SJCRH30 (cell line): ENCODE results near the gene TIMM44. TPM values are rescaled to one million over a fixed set of nuclear protein-coding genes. Genes with fewer than 3 reads are reported as not detected.
A peak's percentile ranks its signal among the peaks of the same experiment; 100 is the strongest.
"Not testable (repeated sequence)": the region's sequence is repeated elsewhere in the genome, so short reads cannot be mapped to it uniquely, and the experiment has no call there.

Experiments
- DNase-seq, 2 experiments: peaks; one replicate each; pipeline ENCODE4 v3.0.0-alpha.2; 2015 to 2020
- H3K27ac ChIP-seq: fragments of 250-450 bp; sonication (Bioruptor Pico); 2 replicates; pipeline ENCODE4 v1.5.1; 2020; ENCODE audit warnings: mild to moderate bottlenecking, moderate library complexity
- H3K27me3 ChIP-seq: fragments of 250-450 bp; sonication (Bioruptor Pico); 2 replicates; pipeline ENCODE4 v1.5.1; 2020; ENCODE audit warnings: mild to moderate bottlenecking, moderate library complexity
- H3K36me3 ChIP-seq: fragments of 250-450 bp; sonication (Bioruptor Pico); 2 replicates; pipeline ENCODE4 v1.5.1; 2020; ENCODE audit warnings: mild to moderate bottlenecking, moderate library complexity
- H3K4me1 ChIP-seq: fragments of 250-450 bp; sonication (Bioruptor Pico); 2 replicates; pipeline ENCODE4 v1.5.1; 2020; ENCODE audit warnings: mild to moderate bottlenecking, moderate library complexity
- H3K4me3 ChIP-seq: fragments of 250-450 bp; sonication (Bioruptor Pico); 2 replicates; pipeline ENCODE4 v1.5.1; 2020; ENCODE audit warnings: mild to moderate bottlenecking, moderate library complexity
- H3K9me3 ChIP-seq: fragments of 250-450 bp; sonication (Bioruptor Pico); replicated peaks from 2 replicates; pipeline ENCODE4 v1.5.1; 2020; ENCODE audit warnings: mild to moderate bottlenecking, moderate library complexity
- total RNA-seq: library from RNA; depleted of rRNA; stranded (reverse); fragments of >200 nt; shearing (Covaris generic); gene quantifications from 2 replicates; pipeline ENCODE4 v1.2.3, GENCODE V29; 2014

Gene TIMM44
- total RNA-seq, 1 experiment from 2014 or later, result 55.2 TPM

- H3K36me3 ChIP-seq, result peaks cover 6% of the 10 kb centered on the region; the same call in 1 of the 2 replicates
- H3K4me1 ChIP-seq, result no peaks in the 10 kb centered on the region
- no peaks in the 10 kb centered on the region for H3K9me3 ChIP-seq
- H3K27ac ChIP-seq, result no peak overlapping the region
- DNase-seq, result no peak
- H3K27me3 ChIP-seq, result no peaks in the 10 kb centered on the region
- H3K4me3 ChIP-seq, result no peak overlapping the region
These were observed 1.4 kb downstream of the TIMM44 start for GRCh38 chr19:7941895-7942596.

DNA sequence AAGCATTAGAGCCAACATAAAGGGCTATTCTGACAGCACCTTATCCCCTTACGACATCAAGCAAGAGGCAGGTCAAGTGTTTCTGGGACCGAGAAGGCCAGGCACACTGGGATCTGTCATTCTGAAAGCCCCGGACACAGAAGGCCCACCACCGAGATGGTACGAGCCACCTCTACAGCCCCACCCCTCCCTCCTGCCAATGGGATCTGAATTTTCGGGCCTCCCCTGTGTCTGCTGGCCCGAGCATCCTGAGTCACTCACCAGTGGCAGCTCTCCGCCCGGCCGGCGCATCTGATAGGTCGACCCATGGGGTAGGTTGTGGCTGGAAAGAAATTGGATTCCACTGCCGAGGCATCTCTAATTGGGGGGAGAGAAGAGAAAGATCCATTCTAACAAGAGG lies 2.6 kb downstream of the TIMM44 start:
- H3K27ac ChIP-seq, result no peak overlapping the region
- H3K4me1 ChIP-seq, result no peaks in the 10 kb centered on the region
- peaks cover 10% of the 10 kb centered on the region; the same call in 1 of the 2 replicates for H3K36me3 ChIP-seq
- no peaks in the 10 kb centered on the region for H3K9me3 ChIP-seq
- no peak overlapping the region for H3K4me3 ChIP-seq
- DNase-seq, result no peak
- H3K27me3 ChIP-seq, result no peaks in the 10 kb centered on the region

GRCh38 chr19:7934766-7935165 lies 8.7 kb downstream of the TIMM44 start:
- Histone ChIP-seq H3K27me3 (no peaks in the 10 kb centered on the region), H3K4me3 (no peak overlapping the region), H3K27ac (no peak overlapping the region), H3K36me3 (peaks cover 20% of the 10 kb centered on the region), H3K9me3 (no peaks in the 10 kb centered on the region), H3K4me1 (no peaks in the 10 kb centered on the region)
- no peak for DNase-seq

DNA sequence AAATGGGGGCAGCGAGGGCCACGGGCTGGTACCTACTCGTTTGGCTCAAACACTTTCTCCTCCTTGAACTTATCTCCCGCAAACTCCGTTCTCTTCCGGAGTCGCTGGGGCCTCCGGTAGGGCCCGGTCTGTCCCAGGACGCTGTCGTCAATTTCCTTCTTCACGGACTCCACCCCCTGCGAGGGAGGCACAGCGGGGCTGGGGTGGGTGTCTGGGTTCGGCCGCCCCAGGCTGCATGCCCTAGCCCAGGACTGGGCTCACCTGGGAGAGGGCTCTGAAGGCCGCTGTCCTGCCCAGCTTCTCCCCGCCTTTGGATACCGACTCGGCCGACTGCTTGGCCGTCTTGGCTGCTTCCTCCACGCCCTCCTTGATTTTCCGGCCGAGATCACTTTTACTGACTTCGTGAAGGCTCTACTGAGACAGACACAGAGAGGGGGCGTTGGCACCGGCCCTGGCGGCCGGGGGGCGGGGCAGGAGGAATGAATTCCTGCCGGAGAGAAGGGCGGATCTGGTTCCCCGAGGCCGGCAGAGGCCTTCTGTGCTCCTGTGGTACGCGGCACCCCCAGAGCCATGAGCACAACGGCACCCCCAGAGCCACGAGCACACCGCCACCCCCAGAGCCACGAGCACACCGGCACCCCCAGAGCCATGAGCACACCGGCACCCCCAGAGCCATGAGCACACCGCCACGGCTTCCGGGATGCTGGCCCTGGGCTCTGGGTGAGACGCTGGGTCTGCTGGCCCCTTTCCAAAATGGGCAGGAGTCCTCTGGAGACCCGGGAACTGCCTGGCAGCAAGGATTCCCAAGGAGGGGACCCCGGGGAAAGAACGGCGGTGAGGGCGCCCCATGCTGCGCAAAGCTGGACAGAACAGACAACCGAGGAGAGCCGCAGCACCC lies 9.4 kb downstream of the TIMM44 start:
- Histone ChIP-seq H3K4me1 (peaks cover 1% of the 10 kb centered on the region; the same call in 1 of the 2 replicates), H3K36me3 (peaks cover 20% of the 10 kb centered on the region)
- DNase-seq, result no peak

GRCh38 chr19:7933411-7933810 lies 10.1 kb downstream of the TIMM44 start:
- Histone ChIP-seq H3K27ac (no peak overlapping the region), H3K9me3 (no peaks in the 10 kb centered on the region), H3K4me3 (no peak overlapping the region), H3K27me3 (no peaks in the 10 kb centered on the region), H3K4me1 (peaks cover 4% of the 10 kb centered on the region; the same call in 1 of the 2 replicates), H3K36me3 (peaks cover 20% of the 10 kb centered on the region)
- no peak for DNase-seq

More for the DNA sequence above, 9.4 kb downstream of the TIMM44 start:
- Histone ChIP-seq H3K4me3 (no peak overlapping the region), H3K27ac (no peak overlapping the region), H3K9me3 (no peaks in the 10 kb centered on the region), H3K27me3 (no peaks in the 10 kb centered on the region)

- Histone ChIP-seq H3K9me3 (no peaks in the 10 kb centered on the region), H3K27ac (no peak overlapping the region), H3K4me3 (no peak overlapping the region), H3K36me3 (peaks cover 20% of the 10 kb centered on the region), H3K4me1 (peaks cover 4% of the 10 kb centered on the region; the same call in 1 of the 2 replicates), H3K27me3 (no peaks in the 10 kb centered on the region)
- DNase-seq, result no peak
These were observed 10.6 kb downstream of the TIMM44 start for GRCh38 chr19:7932930-7933300.

DNA sequence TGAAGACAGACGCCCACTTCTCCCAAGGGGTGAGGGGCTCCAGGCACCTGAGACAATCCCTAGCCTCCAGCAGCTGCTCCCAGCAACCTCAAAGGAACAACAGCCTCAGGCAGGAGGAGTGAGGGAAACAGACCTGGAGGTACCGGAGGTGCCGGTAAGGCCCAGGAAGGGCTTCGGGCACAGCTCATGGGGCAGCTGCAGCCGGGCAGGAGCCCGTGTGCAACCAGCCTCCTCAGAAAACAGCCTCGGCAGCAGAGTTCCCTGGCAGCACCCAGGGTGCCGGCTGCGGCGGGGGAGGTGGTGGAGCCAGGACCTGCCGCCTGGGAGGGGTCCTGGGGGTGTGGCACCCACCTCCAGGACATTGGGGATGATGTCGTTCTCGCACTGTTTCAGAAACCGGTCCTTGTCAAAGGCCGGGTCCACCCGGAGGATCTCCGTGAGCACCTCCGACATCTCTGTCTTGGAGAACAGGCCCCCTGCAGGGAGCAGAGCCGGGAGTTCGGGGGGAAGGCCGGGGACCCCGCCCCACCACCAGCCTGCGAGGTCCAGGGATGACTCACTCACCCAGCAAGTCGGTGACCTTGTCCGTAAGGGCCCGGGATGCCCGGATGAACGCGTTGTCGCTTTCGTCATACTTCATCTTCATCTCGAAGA lies 11.1 kb downstream of the TIMM44 start:
- no peaks in the 10 kb centered on the region for H3K9me3 ChIP-seq
- H3K36me3 ChIP-seq, result peaks cover 20% of the 10 kb centered on the region
- no peaks in the 10 kb centered on the region for H3K27me3 ChIP-seq
- H3K27ac ChIP-seq, result no peak overlapping the region
- DNase-seq, result no peak
- H3K4me3 ChIP-seq, result no peak overlapping the region
- peaks cover 4% of the 10 kb centered on the region; the same call in 1 of the 2 replicates for H3K4me1 ChIP-seq

DNA sequence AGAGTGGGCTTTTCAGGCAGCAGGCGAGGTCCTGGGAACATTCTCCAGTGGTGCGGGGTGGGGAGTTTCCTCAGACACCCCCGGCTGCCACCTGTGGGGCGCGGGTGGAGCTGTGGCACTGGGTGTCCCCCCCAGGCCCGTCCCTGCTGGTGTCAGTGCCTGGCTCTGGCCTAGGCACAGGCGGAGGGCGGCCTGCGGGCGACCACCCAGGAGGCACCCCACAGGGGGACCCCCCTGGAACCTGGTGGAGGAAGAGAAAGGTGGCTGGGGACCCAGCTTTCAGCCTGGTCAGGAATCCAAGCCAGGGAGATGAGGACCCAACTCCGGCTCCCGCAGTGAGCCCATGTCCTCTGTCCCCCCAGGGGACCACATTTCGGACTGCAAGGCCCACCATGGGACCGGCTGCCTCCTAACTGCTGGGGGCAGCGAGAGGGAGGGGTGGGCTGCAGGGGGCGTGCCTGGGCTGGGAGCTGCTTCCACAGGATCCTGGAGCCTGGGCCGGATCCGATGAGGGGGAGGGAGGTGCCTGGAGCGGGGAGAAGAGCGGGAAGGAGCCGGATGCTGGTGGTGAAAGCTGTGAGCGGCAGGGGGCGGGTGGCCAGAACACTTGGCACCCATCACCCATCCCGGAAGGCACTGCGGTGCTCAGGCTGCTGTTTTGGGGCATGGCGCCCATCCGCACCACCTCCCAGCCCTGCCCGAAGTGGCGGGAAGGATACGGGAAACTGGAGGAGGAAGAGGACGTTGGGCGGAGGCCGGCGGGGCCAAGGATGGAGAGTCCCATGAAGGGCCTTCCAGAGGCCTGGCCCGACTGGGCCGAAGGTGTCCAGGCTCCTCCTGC lies 12.0 kb downstream of the TIMM44 start:
- H3K4me3 ChIP-seq, result no peak overlapping the region
- DNase-seq, result no peak
- no peaks in the 10 kb centered on the region for H3K27me3 ChIP-seq
- no peaks in the 10 kb centered on the region for H3K9me3 ChIP-seq
- peaks cover 20% of the 10 kb centered on the region for H3K36me3 ChIP-seq
- H3K4me1 ChIP-seq, result peaks cover 4% of the 10 kb centered on the region; the same call in 1 of the 2 replicates
- no peak overlapping the region for H3K27ac ChIP-seq

DNA sequence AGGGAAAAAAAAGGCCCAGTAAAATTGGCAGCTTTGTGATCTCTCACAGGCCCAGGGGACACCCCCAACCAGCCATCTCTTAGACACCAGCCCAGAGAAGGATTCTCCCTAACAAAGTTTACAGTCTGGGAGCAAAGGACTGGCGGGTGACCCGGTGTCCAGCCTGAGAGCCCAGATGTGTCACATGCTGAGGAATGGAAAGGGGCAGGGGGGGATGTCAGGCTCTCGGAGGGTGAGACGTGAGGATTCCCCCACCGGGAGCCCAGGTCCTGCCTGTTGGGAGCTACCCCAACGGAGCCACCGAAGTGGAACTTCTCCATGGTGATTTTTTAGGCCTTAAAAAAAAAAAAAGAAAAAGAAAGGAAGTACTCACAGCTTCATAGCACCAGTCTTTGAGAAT lies 12.7 kb downstream of the TIMM44 start:
- no peaks in the 10 kb centered on the region for H3K9me3 ChIP-seq
- H3K27ac ChIP-seq, result no peak overlapping the region
- DNase-seq, result no peak
- peaks cover 15% of the 10 kb centered on the region for H3K36me3 ChIP-seq
- no peaks in the 10 kb centered on the region for H3K27me3 ChIP-seq
- no peak overlapping the region for H3K4me3 ChIP-seq
- peaks cover 8% of the 10 kb centered on the region; the same call in 1 of the 2 replicates for H3K4me1 ChIP-seq

- not testable (repeated sequence) for H3K27ac ChIP-seq, H3K4me1 ChIP-seq, H3K27me3 ChIP-seq, H3K4me3 ChIP-seq, H3K9me3 ChIP-seq, DNase-seq
- peaks cover 13% of the 10 kb centered on the region for H3K36me3 ChIP-seq
These were observed 13.4 kb downstream of the TIMM44 start for GRCh38 chr19:7930030-7930429.

GRCh38 chr19:7928741-7929701 lies 14.4 kb downstream of the TIMM44 start:
- no peaks in the 10 kb centered on the region for H3K9me3 ChIP-seq
- H3K27ac ChIP-seq, result no peak overlapping the region
- no peak overlapping the region for H3K4me3 ChIP-seq
- H3K36me3 ChIP-seq, result peaks cover 13% of the 10 kb centered on the region
- peaks cover 8% of the 10 kb centered on the region; the same call in 1 of the 2 replicates for H3K4me1 ChIP-seq
- DNase-seq, result peak; percentile 74 to 78
- H3K27me3 ChIP-seq, result no peaks in the 10 kb centered on the region

DNA sequence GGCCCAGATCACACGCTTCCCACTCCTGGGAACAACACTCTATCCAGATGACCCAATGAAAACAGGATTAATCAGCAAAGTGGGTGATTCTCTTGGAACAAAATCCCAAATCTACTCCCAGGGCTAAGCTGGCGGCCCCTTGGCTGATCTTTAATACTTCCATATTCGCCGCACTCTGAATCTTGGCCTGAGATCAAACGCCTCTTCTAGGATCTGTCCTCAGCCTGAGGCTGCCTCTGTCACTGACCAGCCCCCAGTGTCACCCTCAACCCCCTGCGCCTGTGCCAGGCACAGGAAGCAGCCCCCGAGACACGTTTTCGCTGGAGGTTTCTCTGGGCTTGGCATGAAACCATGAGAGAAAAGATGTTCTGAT lies 15.1 kb downstream of the TIMM44 start:
- Histone ChIP-seq H3K36me3 (peaks cover 8% of the 10 kb centered on the region), H3K27ac (no peak overlapping the region), H3K27me3 (no peaks in the 10 kb centered on the region), H3K4me3 (no peak overlapping the region), H3K9me3 (no peaks in the 10 kb centered on the region), H3K4me1 (peaks cover 8% of the 10 kb centered on the region; the same call in 1 of the 2 replicates)
- no peak for DNase-seq

DNA sequence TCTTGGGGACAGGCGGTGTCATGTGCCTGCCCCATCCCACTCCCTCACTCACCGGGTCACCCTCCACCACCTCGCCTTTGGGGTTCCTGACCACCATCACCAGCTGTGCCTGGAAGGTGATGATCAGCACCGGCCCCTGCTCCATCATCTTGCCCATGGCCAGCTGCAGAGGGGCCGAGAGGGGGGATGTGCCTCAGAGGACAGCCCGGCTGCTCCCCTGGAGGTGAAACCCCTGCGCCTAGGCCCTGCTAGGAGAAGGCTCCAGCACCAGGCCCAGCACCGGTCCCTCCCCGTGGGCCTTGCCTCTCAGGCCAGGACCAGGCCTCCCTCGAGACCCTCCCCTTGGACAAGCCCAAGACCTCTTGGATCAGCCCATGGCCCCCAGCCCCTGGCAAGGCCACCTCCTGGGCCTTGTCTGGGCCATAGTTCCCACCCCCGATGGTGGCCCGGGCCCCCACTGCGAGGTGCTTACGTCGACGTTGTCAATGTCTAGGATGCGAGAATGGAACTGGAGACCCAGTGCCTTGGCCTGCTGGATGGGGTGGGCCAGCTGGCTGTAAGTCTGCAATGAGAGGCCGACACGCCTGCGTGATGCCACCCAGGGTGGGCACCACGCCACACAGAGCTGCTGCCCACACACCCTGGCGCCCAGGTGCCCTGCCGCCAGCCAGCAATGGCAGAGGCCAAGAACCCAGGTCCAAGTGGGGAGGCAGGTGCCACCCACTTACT lies 15.7 kb downstream of the TIMM44 start:
- Histone ChIP-seq H3K27ac (no peak overlapping the region), H3K4me3 (no peak overlapping the region), H3K9me3 (no peaks in the 10 kb centered on the region), H3K27me3 (no peaks in the 10 kb centered on the region), H3K4me1 (peaks cover 8% of the 10 kb centered on the region; the same call in 1 of the 2 replicates), H3K36me3 (peaks cover 3% of the 10 kb centered on the region; the same call in 1 of the 2 replicates)
- no peak for DNase-seq
